ENCODE results near the gene NAIF1. TPM values are rescaled to one million over a fixed set of nuclear protein-coding genes. Genes with fewer than 3 reads are reported as not detected.

The NAIF1 gene
- total RNA-seq, 4 donors from 2014 or later = 0.60 to 23.2 (median 14.0) TPM

DNA sequence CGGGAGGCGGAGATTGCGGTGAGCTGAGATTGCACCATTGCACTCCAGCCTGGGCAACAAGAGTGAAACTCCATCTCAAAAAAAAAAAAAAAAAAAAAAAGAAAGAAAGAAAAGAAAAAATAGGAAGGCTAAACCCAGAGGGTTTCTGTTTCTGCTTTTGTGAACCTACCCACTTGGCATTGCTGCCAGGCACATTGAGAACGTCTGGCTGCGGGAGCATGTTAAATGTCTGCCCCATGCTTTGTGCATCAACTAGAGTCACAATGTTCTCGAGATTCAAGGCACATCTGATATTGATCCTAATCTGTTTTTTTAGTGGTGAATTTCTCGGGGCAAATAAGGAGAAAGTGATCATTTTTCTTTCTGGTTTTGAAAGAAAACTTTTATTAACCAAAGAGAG lies 3.8 kb upstream of the NAIF1 start:
- no peaks in the 10 kb centered on the region for H3K9me3 ChIP-seq
- in situ Hi-C loops (cut with MboI; ENCODE audit: low pct_ligation_motif_present in 1 of 4, low pct_unique_long_range_greater_than_20kb in 1 of 4, low sequenced_read_pairs in 3 of 4) (no loop called here), intact Hi-C loops (cut with DNase I; ENCODE audit: low total_unique reads) (no loop called here)
- no peaks in the 10 kb centered on the region for H3K36me3 ChIP-seq
- peaks cover 47 to 83% (median 70%) of the 10 kb centered on the region in 4 donors for H3K4me1 ChIP-seq
- WGBS, 2 donors (ENCODE audit: low coverage in 1 of 2) = 65 to 73% methylated on average over 7 of the region's 7 CpGs
- H3K27ac ChIP-seq = peak overlapping the region; percentile 97 to 100 (median 99)
- TF ChIP-seq, protein P1, sequence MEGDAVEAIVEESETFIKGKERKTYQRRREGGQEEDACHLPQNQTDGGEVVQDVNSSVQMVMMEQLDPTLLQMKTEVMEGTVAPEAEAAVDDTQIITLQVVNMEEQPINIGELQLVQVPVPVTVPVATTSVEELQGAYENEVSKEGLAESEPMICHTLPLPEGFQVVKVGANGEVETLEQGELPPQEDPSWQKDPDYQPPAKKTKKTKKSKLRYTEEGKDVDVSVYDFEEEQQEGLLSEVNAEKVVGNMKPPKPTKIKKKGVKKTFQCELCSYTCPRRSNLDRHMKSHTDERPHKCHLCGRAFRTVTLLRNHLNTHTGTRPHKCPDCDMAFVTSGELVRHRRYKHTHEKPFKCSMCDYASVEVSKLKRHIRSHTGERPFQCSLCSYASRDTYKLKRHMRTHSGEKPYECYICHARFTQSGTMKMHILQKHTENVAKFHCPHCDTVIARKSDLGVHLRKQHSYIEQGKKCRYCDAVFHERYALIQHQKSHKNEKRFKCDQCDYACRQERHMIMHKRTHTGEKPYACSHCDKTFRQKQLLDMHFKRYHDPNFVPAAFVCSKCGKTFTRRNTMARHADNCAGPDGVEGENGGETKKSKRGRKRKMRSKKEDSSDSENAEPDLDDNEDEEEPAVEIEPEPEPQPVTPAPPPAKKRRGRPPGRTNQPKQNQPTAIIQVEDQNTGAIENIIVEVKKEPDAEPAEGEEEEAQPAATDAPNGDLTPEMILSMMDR (IDR thresholded peaks at IDR 0.05) = no peak
- TF ChIP-seq EP300 (IDR thresholded peaks at IDR 0.05; ENCODE audit: low read depth) (no peak), POLR2AphosphoS5 (IDR thresholded peaks at IDR 0.05) (no peak), POLR2A (IDR thresholded peaks at IDR 0.05) (no peak)
- no peaks in the 10 kb centered on the region for H3K27me3 ChIP-seq
- no peak for DNase-seq
- H3K4me3 ChIP-seq = no peak overlapping the region

DNA sequence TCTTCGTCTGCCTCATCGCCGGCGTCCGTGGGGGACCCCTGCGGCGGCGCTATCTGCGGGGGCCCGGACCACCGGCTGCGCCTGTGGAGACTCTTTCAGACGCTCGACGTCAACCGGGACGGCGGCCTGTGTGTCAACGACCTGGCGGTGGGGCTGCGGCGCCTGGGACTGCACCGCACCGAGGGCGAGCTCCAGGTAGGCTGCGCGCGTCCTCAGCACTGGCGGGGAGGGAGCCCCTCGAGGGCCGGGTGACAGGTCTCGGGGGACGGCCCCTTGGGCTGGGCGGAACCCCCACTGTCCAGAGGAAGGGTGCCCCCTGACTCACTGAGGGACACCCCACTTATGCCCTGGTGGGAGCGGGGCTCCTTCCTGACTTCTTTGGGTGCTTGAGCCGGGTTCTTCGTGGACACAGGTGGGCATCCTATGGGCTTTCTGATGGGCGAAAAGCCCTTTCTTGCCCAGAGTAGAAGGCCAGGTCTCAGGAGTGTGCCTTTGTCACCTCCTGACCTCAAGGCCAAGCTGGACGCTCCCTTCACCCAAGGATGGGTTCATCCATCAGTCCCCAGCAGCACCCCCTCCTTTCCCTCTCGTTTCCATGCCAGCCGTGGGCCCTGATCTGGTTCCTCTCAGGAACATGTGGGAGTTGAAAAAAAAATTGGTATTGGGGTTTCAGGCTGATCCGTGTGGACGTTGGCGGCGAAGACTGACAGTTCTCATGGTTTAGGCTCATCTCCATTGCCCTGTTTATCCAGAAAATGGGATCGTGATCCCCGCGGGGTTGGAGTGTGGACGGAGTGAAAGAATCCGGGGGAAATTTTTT lies 1.5 kb upstream of the NAIF1 start:
- H3K9me3 ChIP-seq = no peaks in the 10 kb centered on the region
- H3K27ac ChIP-seq = peak overlapping the region; percentile 97 to 100 (median 99)
- no peaks in the 10 kb centered on the region for H3K36me3 ChIP-seq
- DNase-seq = peak; percentile 52
- peaks cover 37 to 74% (median 69%) of the 10 kb centered on the region in 4 donors for H3K4me1 ChIP-seq
- in situ Hi-C loops (cut with MboI; ENCODE audit: low pct_ligation_motif_present in 1 of 4, low pct_unique_long_range_greater_than_20kb in 1 of 4, low sequenced_read_pairs in 3 of 4) = no loop called here
- intact Hi-C loops (cut with DNase I; ENCODE audit: low total_unique reads) = no loop called here
- TF ChIP-seq EP300 (IDR thresholded peaks at IDR 0.05; ENCODE audit: low read depth) = no peak
- no peak for TF ChIP-seq POLR2A (IDR thresholded peaks at IDR 0.05)
- WGBS, 2 donors (ENCODE audit: low coverage in 1 of 2) = 0 to 4% methylated on average over 2 to 22 of the region's 50 CpGs
- H3K4me3 ChIP-seq = peak overlapping the region; percentile 76 to 98 (median 82)
- no peaks in the 10 kb centered on the region for H3K27me3 ChIP-seq

DNA sequence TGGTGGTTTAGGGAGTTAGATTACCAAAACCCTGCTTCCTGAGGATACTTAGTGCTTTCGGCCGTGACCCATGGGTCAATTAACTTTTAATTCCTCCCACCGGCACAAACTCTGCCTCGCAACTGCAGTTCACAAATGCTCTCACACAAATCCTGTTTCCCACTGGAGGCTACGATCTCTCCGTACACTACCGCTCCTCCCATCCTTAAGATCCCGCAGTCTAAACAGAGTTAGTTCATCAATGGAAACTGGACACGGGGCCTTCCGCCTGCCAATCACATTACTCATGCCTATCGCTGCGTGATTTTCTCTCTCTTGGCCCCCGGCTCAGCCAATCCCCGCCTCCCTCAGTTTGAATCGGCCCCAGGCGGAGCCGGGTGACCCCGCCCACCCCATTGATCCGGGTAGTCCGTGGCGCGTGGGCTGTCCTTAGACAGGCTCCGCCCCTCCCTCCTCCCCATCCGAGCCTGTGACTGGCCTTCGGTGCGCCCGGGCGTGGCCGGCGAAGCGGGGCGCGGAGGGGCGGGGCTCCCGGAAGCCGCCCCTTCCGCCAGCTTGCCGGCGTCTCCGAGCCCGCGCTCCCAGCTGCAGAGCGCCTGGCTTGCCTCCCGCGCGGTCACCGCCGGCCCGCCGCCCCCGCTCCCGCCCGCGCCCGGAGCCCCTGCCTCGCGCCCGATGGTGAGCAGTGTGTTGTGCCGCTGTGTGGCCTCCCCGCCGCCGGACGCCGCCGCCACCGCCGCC lies 695 bp upstream of the NAIF1 start, which contains the start of gene SLC25A25:
Gene SLC25A25 (plus strand): TSS at position 588 of the 741 bp plus-strand sequence. CDS start 88 bp downstream, at position 676.
- Histone ChIP-seq H3K9me3 (no peaks in the 10 kb centered on the region), H3K27ac (peak within 1 kb of the TSS; percentile 97 to 100 (median 99)), H3K4me1 (peaks cover 29 to 71% (median 62%) of the 10 kb centered on the region in 4 donors), H3K36me3 (no peaks in the 10 kb centered on the region), H3K27me3 (no peaks in the 10 kb centered on the region), H3K4me3 (peak within 1 kb of the TSS; percentile 76 to 98 (median 82))
- intact Hi-C loops (cut with DNase I; ENCODE audit: low total_unique reads) (no loop called here), in situ Hi-C loops (cut with MboI; ENCODE audit: low pct_ligation_motif_present in 1 of 4, low pct_unique_long_range_greater_than_20kb in 1 of 4, low sequenced_read_pairs in 3 of 4) (no loop called here)
- TF ChIP-seq POLR2A (IDR thresholded peaks at IDR 0.05) (peak; percentile 22), POLR2AphosphoS5 (IDR thresholded peaks at IDR 0.05) (peak; percentile 27 to 87 (median 67))
- TF ChIP-seq, protein P1 (IDR thresholded peaks at IDR 0.05) = no peak
- WGBS, 2 donors (ENCODE audit: low coverage in 1 of 2) = 0% methylated on average over 46 of the region's 67 CpGs; no CpG with 5 or more reads in 1 of the 2 donors
- DNase-seq = peak; percentile 100

DNA sequence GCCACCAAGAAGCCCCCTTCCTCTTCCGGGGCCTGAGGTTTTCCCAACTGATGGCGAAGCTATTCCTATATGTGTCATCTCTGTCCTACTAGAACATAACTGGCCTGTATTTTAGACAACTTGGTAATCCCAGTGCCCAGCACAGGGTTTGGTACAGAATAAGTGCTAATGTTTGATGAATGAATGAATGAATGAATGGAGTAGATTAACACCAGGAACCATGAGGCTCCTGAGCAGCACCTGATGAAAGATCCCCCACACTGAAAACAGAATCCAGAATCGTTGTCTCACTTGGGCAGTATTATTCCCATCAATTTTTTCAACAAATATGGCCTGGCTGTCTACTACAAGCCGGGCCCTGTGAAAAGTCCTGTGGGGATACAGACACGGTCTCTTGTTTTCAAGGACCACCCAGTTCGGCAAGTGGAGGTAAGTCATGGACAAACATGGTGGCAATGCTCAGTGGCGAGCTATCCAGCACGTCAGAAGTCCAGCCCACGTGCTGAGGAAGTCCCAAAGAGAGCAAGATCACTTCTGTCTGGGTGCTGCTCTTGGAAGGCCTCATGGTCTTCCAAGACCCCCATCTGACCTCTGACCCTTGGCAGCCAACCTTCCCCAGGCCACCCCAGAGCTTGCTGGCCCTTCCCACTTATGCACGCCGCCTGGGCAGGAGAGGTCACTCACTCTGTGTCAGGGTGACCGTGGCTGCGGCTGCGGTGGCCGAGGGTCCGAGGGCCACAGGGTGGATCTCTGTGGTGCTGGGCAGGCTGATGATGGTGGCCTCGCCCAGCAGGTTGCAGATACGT lies 1.0 kb downstream of the NAIF1 start:
- Histone ChIP-seq H3K27ac (peak overlapping the region; percentile 97 to 100 (median 99)), H3K36me3 (no peaks in the 10 kb centered on the region), H3K4me1 (peaks cover 21 to 70% (median 51%) of the 10 kb centered on the region in 4 donors), H3K27me3 (no peaks in the 10 kb centered on the region), H3K9me3 (no peaks in the 10 kb centered on the region), H3K4me3 (peak overlapping the region; percentile 6 to 61 (median 32))
- DNase-seq = no peak
- no peak for TF ChIP-seq POLR2A (IDR thresholded peaks at IDR 0.05)
- no peak for TF ChIP-seq EP300 (IDR thresholded peaks at IDR 0.05; ENCODE audit: low read depth)
- intact Hi-C loops (cut with DNase I; ENCODE audit: low total_unique reads) = no loop called here
- WGBS, 2 donors (ENCODE audit: low coverage in 1 of 2) = 80 to 94% methylated on average over 1 to 18 of the region's 18 CpGs
- in situ Hi-C loops (cut with MboI; ENCODE audit: low pct_ligation_motif_present in 1 of 4, low pct_unique_long_range_greater_than_20kb in 1 of 4, low sequenced_read_pairs in 3 of 4) = no loop called here

All from transverse colon (tissue), 4 donors.